Heart left ventricle (tissue), 16 donors: ENCODE measurements around the gene HPS5. TPM values are rescaled to one million over a fixed set of nuclear protein-coding genes. Genes with fewer than 3 reads are reported as not detected.

ENCODE experiments used
- ATAC-seq, 4 donors: fragments of 200-7000 bp; cut with Tn5 transposase; one replicate each; pipeline ENCODE4 v1.9.1; 2020 to 2022; ENCODE audit warnings: moderate library complexity in 4 of 4, mild to moderate bottlenecking in 3 of 4, moderate number of reproducible peaks in 1 of 4
- DNase-seq, 5 donors: peaks; one replicate each; pipeline ENCODE4 v3.0.0-alpha.2; 2020
- H3K27ac ChIP-seq, 12 donors: fragments of 200-600 bp; sonication (generic) in 4 of 12; one replicate each; pipeline versions ENCODE4 v1.5.0 to v1.8.0; 2016 to 2022; ENCODE audit warnings: mild to moderate bottlenecking in 2 of 12
- H3K27me3 ChIP-seq, 9 donors: fragments of 200-600 bp; sonication (generic) in 2 of 9; one replicate each; pipeline versions ENCODE4 v1.5.1 to v1.8.0; 2016 to 2022; ENCODE audit warnings: mild to moderate bottlenecking in 3 of 9
- H3K36me3 ChIP-seq, 9 donors: fragments of 200-600 bp; sonication (generic) in 2 of 9; one replicate each; pipeline versions ENCODE4 v1.5.0 to v1.8.0; 2018 to 2022; ENCODE audit warnings: mild to moderate bottlenecking in 2 of 9
- H3K4me1 ChIP-seq, 12 donors: fragments of 200-600 bp; sonication (generic) in 4 of 12; one replicate each; pipeline versions ENCODE4 v1.5.0 to v1.8.0; 2016 to 2022; ENCODE audit warnings: mild to moderate bottlenecking in 3 of 12
- H3K4me3 ChIP-seq, 12 donors: fragments of 200-600 bp; sonication (generic) in 4 of 12; one replicate each; pipeline versions ENCODE4 v1.5.0 to v1.8.0; 2017 to 2022; ENCODE audit warnings: mild to moderate bottlenecking in 9 of 12, moderate library complexity in 4 of 12
- H3K9me3 ChIP-seq, 12 donors: fragments of 200-600 bp; sonication (generic) in 4 of 12; one replicate each; pipeline versions ENCODE4 v1.5.0 to v1.8.0; 2016 to 2022; ENCODE audit warnings: mild to moderate bottlenecking in 1 of 12
- CTCF ChIP-seq, 12 donors: fragments of 200-600 bp; sonication (generic) in 4 of 12; IDR thresholded peaks; one replicate each; pipeline versions ENCODE4 v1.5.0 to v1.8.0; 2018 to 2022; ENCODE audit warnings: antibody characterized with exemption in 12 of 12, mild to moderate bottlenecking in 5 of 12
- POLR2A ChIP-seq, 2 donors: fragments of 450-650 bp; IDR thresholded peaks; one replicate each; pipeline ENCODE4 v1.6.1; 2017; ENCODE audit warnings: antibody characterized with exemption in 2 of 2, mild to moderate bottlenecking in 2 of 2, moderate library complexity in 2 of 2
- WGBS, 4 donors: extraction: QIAGEN DNeasy Blood & Tissue Kit in 2 of 4; methylation state at CpG; one replicate each; pipeline versions ENCODE4 v1.1.5 to v1.1.7; 2013 to 2018; 5-methylcytosine and 5-hydroxymethylcytosine counted together
- intact Hi-C, 10 donors: fragments of 100-400 bp; cut with DNase I; formaldehyde crosslinking; loops; one replicate each; pipeline versions ENCODE4 v1.11.1 to v1.14.2; 2022
- polyA plus RNA-seq, 2 donors: library from polyadenylated mRNA; stranded (reverse); fragments of 200-250 nt; gene quantifications; one replicate each; pipeline ENCODE4 v1.2.3, GENCODE V29; 2013
- total RNA-seq, 9 donors: library from RNA; depleted of rRNA in 2 of 9; stranded (reverse); fragments of >200 nt in 2 of 9; fragmentation: NEBNext Ultra II Directional in 3 of 9; extraction: Animal tissue kit (Norgen Biotek cat#: 25700) in 3 of 9; gene quantifications; one replicate each; pipeline versions ENCODE4 v1.1.0 to v1.2.4, GENCODE V29; 2016 to 2023
- donor health status: ischemic (EF 13 %, LVEDD 7.1; RV severe dilation, severe dysfunction).
- donor health status: healthy with polysubstance abuse.
- donor health status: DM: no; HTN: yes; CAD: no.
- donor health status: DM: no; HTN: no; CAD: no.
- donor health status: ischemic (EF 25% LVEDD 6.9; RV normal size, moderate dysfunction).
- donor health status: ischemic (EF 25% LVEDD 5.7; RV mildly dilated, moderate dysfunction).
- donor health status: healthy.
- donor health status: DM: yes; HTN: yes; CAD: no.
- donor health status: ischemic (EF 35%, LVEDD 5.7; RV mildly dilated, moderate dysfunction).
- donor health status: nonischemic (EF 11% LVEDD 7.7; RV severe dilation, severe dysfunction).
- donor health status: DM: yes; HTN: yes; CAD: no.
- donor health status: PGD.
- donor health status: ischemic (EF 29% LVEDD 5.4; RV normal size, mild dysfunction).
- donor health status: nonischemic (EF 23%, LVEDD 6.1; RV moderate dilation, normal function).

HPS5 gene
- total and polyA plus RNA-seq, 11 donors: 6.1 to 19.3 (median 11.9) TPM

DNA sequence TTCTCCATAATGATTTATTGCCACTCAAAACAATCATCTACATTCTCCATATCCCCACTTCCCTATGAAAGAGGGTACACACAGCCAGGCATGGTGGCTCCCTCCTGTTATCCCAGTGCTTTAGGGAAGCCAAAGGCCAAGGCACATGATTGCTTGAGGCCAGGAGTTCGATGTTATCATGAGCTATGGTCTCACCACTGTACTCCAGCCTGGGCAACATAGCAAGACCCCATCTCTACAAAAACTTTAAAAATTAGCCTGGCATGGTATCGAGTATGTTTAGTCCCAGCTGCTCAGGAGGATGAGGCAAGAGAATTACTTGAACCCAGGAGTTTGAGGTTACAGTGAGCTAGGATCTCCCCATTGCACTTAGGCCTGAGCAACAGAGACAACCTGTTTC, 6.0 kb downstream of the HPS5 start:
- Histone ChIP-seq H3K27ac (no peak overlapping the region), H3K36me3 (peaks cover 0 to 14% (median 7%) of the 10 kb centered on the region in 9 donors), H3K9me3 (no peaks in the 10 kb centered on the region), H3K4me1 (peaks cover 0 to 50% (median 6%) of the 10 kb centered on the region in 12 donors), H3K4me3 (no peak overlapping the region), H3K27me3 (no peaks in the 10 kb centered on the region)
- ATAC-seq (no peak), DNase-seq (no peak)
- TF ChIP-seq CTCF (IDR thresholded peaks at IDR 0.05): no peak
- no peak for TF ChIP-seq POLR2A (IDR thresholded peaks at IDR 0.05)
- WGBS, 4 donors: 96 to 97% (median 96%) methylated on average over 2 of the region's 2 CpGs
- intact Hi-C loops: loop anchor here in 1 of 10 donors (10.0 kb wide), 1 partner anchor 319 kb away; the partner anchor contains the start of gene SPTY2D1

DNA sequence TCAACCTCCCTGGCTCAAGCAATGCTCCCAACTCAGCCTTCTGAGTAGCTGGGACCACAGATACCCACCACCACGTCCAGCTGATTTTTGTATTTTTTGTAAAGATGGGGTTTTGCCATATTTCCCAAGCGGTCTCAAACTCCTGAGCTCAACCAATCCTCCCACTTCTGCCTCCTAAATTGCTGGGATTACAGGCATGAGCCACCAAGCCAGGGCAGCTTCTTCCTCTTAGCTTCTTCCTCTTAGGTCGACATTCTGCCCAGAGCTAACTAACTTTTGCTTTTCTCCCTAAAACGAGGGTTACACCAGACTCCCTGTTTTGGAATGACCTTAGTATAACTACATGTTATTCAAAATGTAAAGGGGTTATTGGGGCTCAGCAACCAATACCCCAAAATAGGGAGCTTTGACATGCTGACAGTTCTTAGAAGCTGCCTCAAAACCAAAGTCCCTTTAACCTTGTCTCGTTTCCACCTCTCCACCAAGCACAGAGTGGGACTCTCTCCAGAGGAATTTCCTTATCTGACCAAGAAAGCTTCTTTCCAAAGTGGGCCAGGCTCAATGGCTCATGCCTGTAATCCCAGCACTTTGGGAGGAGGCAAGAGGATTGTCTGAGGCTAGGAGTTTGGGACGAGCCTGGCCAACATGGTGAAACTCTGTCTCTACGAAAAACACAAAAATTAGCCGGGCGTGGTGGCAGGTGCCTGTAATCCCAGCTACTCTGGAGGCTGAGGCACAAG, 7.0 kb downstream of the HPS5 start:
- Histone ChIP-seq H3K4me3 (no peak overlapping the region), H3K4me1 (peaks cover 0 to 41% (median 0%) of the 10 kb centered on the region in 12 donors), H3K9me3 (no peaks in the 10 kb centered on the region), H3K27me3 (no peaks in the 10 kb centered on the region), H3K36me3 (peaks cover 0 to 23% (median 17%) of the 10 kb centered on the region in 9 donors), H3K27ac (peak overlapping the region in 1 of 12 donors; percentile 37)
- TF ChIP-seq CTCF (IDR thresholded peaks at IDR 0.05): no peak
- TF ChIP-seq POLR2A (IDR thresholded peaks at IDR 0.05): no peak
- WGBS, 4 donors: 78 to 86% (median 82%) methylated on average over 9 of the region's 9 CpGs
- ATAC-seq (peak in 1 of 4 donors; percentile 20), DNase-seq (no peak)
- intact Hi-C loops: loop anchor here in 1 of 10 donors (10.0 kb wide), 1 partner anchor 320 kb away; the partner anchor contains the start of gene SPTY2D1

GRCh38 chr11:18313965-18314763, 7.8 kb downstream of the HPS5 start:
- TF ChIP-seq CTCF (IDR thresholded peaks at IDR 0.05) (no peak), POLR2A (IDR thresholded peaks at IDR 0.05) (no peak)
- intact Hi-C loops: loop anchor here in 1 of 10 donors (10.0 kb wide), 1 partner anchor 321 kb away; the partner anchor contains the start of gene SPTY2D1
- Histone ChIP-seq H3K4me1 (peaks cover 0 to 33% (median 0%) of the 10 kb centered on the region in 12 donors), H3K9me3 (no peaks in the 10 kb centered on the region), H3K36me3 (peaks cover 0 to 31% (median 24%) of the 10 kb centered on the region in 9 donors), H3K27me3 (no peaks in the 10 kb centered on the region), H3K4me3 (no peak overlapping the region), H3K27ac (peak overlapping the region in 1 of 12 donors; percentile 37)
- 71 to 89% (median 80%) methylated on average over 8 to 10 of the region's 10 CpGs for WGBS, 4 donors
- ATAC-seq: peak in 2 of 4 donors; percentile 31 to 46
- no peak for DNase-seq
